T-helper 9 cell (primary cell): Measurements from ENCODE around the gene AGBL4.

Source experiments
- DNase-seq: peaks from one replicate; pipeline ENCODE4 v3.0.0-alpha.2; 2020

Gene AGBL4

DNA sequence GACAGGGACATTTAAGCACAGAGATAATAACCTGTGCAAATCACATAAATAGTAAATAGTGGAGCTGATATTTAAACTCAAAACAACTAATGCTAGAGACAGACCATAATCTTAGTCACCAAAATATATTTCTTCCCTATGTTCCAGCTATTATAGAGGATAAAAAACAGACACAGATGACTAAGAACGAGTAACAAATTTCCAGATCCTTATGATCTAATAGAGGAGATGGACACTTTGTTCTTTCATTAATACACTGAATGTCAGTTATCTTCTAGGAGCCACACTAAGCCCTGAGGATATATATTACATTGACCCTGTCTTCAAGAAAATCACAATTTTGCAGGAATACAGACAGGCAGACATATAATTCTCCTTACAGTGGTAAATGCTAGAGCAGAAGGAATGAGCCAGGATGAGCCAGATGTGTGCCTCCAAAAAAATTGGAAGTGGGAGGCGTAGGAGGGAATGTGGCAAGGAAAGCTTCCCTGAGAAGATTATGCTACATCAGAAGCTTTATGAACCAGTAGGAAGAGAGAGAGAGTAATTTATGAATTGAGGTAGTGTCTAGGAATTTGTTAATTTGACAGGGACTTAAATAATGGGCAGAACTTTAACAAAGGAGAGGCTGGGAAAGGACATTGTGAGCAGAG is 851.7 kb downstream of the AGBL4 start:
- no peak for DNase-seq

DNA sequence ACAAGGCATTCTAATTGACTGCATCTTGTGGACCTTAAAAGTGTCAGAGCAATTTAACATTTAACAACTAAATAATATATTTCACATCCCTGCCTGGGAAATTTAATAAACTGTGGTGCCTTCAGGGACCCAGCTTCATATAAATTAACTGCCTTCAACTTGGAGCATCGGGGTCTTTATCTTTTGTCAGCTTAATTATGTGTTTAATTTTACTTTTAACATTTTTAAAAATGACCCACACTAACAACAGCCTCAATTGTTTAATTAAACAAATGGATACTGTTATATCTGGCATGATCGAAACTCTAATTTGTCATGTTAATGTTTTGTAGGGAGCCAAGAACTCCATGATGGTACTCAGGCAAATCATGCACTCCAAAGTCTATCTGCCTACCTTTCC is 857.7 kb downstream of the AGBL4 start:
- DNase-seq: no peak

GRCh38 chr1:49163031-49163430 is 860.7 kb downstream of the AGBL4 start:
- no peak for DNase-seq

GRCh38 chr1:49160677-49161076 is 863.1 kb downstream of the AGBL4 start:
- no peak for DNase-seq

- no peak for DNase-seq
Measured at GRCh38 chr1:49136738-49137251, 887.0 kb downstream of the AGBL4 start.

- no peak for DNase-seq
Measured at GRCh38 chr1:49125746-49126145, 898.0 kb downstream of the AGBL4 start.

- no peak for DNase-seq
Measured at GRCh38 chr1:49111931-49112330, 911.8 kb downstream of the AGBL4 start.

- DNase-seq: no peak
Measured at GRCh38 chr1:49106445-49106844, 917.3 kb downstream of the AGBL4 start.

DNA sequence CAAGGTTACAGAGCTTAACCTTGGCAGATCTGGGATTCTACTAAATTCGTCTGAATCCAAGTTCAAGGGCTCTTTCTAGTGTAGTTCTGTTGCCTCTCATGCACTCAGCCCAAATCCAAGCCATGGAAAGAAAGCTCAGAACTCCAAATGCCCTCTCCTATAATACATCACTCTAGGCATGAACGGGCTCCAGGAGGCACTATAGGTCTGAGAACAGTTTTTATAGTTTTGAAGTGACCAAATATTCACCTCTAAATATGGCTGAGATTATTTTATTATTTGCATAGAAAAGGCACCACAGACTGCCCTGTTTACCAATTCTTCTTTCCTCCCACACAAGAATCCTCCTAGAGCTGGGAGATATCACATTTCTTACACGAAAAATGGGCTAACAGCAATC is 919.2 kb downstream of the AGBL4 start:
- no peak for DNase-seq

DNA sequence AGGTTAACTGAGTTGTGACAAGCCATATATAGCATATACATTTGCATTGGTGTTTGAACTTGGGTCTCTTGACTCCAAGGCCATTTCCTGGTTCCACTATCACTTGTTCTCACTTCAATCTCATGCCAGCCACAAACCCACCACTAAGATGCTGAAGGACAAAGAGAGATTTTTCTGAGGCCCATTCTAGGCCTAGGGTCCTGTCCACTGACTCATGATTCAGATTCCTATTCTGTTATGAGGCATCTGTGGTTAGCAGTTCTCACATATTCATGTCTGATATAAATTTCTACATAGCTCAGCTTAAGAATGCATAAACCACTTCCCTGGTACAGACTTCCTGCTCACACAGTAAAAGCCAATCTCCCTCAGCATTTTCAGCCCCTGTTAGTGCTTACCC is 921.0 kb downstream of the AGBL4 start:
- no peak for DNase-seq

DNA sequence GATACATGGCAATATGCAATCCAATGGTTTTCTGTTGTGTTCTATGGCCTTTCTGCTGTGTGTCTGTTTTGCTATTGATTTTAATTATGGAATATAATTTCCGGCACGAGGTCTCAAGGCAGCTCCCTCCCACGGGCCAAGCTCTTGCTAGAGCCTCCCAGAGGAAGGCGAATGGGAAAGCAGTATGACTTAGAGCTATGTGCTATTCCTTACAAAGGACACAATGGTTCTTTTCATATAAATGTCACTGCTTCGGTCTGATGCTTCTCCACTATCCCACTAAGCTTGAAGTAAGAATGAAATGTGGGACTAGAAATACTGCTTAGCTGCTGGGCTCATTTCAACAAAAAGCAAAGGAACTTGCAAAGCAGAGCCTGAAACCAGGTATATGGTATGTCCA is 924.9 kb downstream of the AGBL4 start:
- DNase-seq: no peak

- DNase-seq: no peak
Measured at GRCh38 chr1:49086327-49086726, 937.4 kb downstream of the AGBL4 start.

- DNase-seq: no peak
Measured at GRCh38 chr1:49085079-49085478, 938.7 kb downstream of the AGBL4 start.

GRCh38 chr1:49060766-49061165 is 963.0 kb downstream of the AGBL4 start:
- no peak for DNase-seq

- no peak for DNase-seq
Measured at GRCh38 chr1:49059087-49059486, 964.7 kb downstream of the AGBL4 start.

DNA sequence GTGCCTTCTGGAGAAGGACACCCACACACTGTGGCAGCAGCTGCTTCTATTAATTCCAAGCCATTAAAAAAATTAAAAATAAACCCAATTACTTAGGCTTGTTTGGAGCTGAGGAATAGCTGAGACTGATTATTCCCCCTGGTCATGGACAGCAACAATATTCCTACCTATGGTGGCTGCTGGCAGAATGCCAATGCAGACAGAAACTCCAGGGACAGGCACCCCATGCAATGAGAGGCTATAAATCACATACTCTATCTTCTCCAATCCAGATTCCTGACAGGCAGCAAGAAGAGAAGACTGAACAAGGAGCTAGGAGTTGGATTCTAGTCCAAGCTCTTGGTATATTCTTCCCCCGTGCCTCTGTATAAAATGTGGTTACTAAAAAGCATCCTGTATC is 971.7 kb downstream of the AGBL4 start:
- DNase-seq: no peak

- DNase-seq: no peak
Measured at GRCh38 chr1:49051647-49052046, 972.1 kb downstream of the AGBL4 start.

DNA sequence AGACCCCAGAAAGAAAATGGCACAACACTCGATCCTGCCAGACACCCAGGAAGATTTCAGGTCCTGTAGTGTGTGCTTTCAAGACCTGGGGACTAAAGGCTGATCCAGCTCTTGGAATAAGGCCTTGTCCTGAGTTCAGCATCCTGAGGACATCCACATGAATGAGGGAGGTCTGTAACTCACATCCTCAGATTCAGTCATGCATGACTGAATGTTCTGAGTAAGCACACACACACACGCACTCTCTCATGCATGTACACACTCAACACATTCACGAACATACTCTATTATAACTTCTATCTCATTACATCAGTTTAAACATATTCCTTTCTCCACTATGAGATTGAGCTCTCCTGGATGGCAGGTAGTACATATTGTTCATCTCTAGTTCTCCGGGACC is 973.7 kb downstream of the AGBL4 start:
- no peak for DNase-seq

DNA sequence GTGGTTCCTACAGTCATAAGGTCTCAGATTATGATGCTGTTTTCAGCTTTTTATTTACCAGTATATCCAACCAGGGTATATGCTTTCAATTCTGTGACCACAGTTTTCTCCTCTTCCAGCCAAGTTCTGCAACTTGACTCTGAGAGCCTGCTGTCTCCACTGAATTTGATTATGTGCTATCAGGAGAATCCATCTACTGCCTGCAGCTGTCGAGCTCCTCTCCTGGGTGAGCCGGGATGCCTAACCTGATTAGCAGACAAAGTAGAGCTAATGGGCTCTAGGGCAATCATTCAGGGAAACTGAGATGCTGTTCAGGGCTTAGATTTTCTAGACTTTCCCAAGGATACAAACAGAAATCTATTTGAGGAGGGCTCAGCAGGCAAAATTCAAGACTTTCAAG is 975.6 kb downstream of the AGBL4 start:
- DNase-seq: no peak

DNA sequence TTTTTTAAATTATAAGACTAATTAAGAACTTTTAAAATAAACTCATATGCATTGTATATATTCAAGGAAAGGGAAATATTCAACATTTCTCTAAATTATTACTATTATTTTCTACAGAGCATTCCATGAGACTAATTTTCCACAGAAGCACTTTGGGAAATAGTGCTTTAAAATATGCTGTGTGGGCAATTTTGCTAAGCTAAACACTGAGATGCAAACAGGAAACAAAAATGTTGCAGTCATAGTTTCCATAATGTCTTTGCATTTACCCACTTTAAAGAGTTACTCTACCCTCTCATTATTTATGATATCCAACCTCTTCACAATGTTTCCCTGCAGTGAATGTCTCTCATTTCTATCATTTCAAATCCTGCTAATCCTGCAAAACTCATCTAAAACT is 977.4 kb downstream of the AGBL4 start:
- no peak for DNase-seq

- no peak for DNase-seq
Measured at GRCh38 chr1:49045371-49045770, 978.4 kb downstream of the AGBL4 start.

DNA sequence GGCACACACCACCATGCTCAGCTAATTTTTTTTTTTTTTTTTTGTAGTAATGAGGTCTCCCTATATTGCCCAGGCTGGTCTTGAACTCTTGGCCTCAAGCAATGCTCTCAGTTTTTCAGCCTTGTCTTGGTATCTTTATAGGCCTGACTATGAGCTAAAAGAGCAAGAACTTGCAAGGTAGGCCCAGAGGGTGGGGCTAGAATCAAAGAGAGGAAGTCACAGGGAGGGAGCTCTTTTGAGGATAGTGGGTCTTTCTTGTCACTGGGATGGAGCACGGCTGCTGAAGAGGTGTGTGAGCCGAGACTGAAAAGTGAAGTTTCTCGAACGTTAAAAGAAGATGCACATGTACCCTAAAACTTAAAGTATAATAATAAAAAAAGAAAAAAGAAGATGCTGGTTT is 987.1 kb downstream of the AGBL4 start:
- DNase-seq: no peak

- DNase-seq: no peak
Measured at GRCh38 chr1:49028396-49028795, 995.4 kb downstream of the AGBL4 start.

DNA sequence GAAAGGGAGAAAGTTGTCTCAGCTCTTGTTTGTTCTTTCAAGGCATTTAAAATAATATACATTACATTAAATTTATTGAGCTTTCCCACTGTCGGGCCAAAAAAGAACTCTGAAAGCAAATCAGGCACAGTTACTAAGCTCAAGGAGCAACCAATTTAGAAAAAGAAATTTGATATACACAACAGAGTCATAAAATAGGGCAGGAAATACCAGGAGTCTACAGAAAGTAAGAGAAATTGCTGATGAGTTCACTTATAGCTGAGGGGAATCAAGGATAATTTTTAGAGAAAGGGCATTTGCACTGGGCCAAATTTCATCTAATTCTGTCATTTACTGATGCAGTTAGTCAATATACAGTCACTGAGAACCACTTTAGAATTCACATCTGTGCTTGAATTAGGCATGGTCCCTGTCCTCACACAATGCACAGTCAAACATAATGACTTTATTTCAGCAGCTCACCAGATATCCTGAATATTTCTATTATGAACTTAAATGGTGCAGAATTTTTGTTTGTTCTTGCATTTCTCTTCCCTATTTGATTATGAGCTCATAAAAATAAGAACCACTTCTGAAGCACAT is 997.4 kb downstream of the AGBL4 start:
- no peak for DNase-seq
